ENCODE data around the gene ADK.
"Not testable (repeated sequence)": the region's sequence is repeated elsewhere in the genome, so short reads cannot be mapped to it uniquely, and the experiment has no call there.

ADK gene

DNA sequence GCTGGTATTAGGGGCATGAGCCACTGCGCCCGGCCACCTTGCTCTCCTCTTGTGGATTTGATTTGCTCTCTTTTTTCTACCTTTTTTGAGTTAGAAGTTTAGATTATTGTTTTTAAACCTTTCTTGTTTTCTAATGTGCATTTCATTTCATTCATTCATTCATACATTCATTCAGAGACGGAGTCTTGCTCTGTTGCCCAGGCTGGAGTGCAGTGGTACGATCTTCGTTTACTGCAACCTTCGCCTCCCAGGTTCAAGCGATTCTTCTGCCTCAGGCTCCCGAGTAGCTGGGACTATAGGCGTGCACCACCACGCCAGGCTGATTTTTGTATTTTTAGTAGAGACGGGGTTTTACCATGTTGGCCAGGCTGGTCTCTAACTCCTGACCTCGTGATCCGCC, 37.6 kb downstream of the ADK start:
- peaks cover 46% of the 10 kb centered on the region for H3K4me1 Mint-ChIP-seq (ENCODE audit: low read depth)

DNA sequence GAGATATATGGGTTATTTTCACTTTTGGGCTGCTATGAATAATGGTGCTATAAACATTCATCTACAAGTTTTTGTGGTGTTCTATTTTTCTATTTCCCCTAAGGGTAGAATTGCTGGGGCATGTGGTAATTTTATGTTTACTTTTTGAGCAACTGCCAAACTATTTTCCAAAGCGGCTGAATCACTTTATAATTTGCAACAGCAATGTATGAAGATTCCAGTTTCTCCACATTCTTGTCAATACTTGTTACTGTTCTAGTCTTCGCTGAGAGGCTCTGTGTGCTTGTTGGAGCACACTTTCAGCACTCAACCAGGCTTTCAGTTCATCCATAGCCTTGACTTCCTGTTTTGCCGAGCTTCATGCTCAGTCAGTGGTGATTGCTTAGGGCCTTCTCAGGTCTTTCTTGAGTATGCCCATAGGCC, 39.0 kb downstream of the ADK start:
- Mint-ChIP-seq H3K4me3 (peak overlapping the region; percentile 80), H3K36me3 (peaks cover 4% of the 10 kb centered on the region), H3K27ac (peak overlapping the region; percentile 93), H3K4me1 (ENCODE audit: low read depth) (peaks cover 59% of the 10 kb centered on the region), H3K9me3 (ENCODE audit: low read depth) (no peaks in the 10 kb centered on the region), H3K27me3 (no peaks in the 10 kb centered on the region)

More for the DNA sequence above, 37.6 kb downstream of the ADK start:
- H3K27ac Mint-ChIP-seq; H3K9me3 Mint-ChIP-seq (ENCODE audit: low read depth); H3K4me3 Mint-ChIP-seq; H3K27me3 Mint-ChIP-seq; H3K36me3 Mint-ChIP-seq: not testable (repeated sequence)

DNA sequence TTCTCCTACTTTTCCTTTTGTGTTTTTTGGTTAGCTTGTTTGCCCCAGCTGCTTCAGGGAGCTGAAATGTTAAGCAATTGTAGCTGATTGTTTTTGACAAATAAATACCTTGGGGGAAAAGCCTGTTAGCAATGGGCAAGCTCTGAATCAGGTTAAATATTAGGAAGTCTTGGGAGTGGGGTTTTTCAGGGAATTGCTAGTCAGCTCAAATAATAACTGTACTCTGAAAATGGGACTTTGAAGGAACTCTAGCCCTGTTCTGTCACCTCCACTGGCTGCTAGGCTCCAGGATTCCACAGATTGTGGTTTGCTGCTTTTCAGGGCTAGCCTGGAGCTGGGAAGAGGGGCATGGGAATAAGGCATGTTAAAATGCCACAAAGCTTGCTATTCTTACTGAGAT, 39.5 kb downstream of the ADK start:
- no peaks in the 10 kb centered on the region for H3K27me3 Mint-ChIP-seq
- peak overlapping the region; percentile 80 for H3K4me3 Mint-ChIP-seq
- peak overlapping the region; percentile 93 for H3K27ac Mint-ChIP-seq
- no peaks in the 10 kb centered on the region for H3K9me3 Mint-ChIP-seq (ENCODE audit: low read depth)
- H3K4me1 Mint-ChIP-seq (ENCODE audit: low read depth) = peaks cover 58% of the 10 kb centered on the region
- peaks cover 2% of the 10 kb centered on the region for H3K36me3 Mint-ChIP-seq

DNA sequence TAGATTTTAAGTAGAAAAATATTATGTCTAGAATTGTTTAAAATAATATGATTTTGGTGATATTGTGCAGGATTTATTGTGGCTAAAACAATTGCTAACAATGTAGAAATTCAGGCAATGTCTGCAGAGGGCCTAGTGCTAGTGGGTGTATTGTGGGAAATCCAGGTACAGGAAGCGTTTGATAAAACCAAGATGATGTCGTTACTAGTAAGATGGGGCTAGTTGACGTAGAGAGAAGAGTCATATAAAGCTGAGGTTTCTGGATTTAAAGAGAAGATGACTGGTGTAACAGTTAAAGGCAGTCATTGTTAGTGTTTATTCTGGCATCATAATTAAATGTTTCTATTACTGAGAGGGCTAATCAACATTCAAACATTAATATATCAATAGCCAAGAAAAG, 43.5 kb downstream of the ADK start:
- peak overlapping the region; percentile 15 for H3K4me3 Mint-ChIP-seq

DNA sequence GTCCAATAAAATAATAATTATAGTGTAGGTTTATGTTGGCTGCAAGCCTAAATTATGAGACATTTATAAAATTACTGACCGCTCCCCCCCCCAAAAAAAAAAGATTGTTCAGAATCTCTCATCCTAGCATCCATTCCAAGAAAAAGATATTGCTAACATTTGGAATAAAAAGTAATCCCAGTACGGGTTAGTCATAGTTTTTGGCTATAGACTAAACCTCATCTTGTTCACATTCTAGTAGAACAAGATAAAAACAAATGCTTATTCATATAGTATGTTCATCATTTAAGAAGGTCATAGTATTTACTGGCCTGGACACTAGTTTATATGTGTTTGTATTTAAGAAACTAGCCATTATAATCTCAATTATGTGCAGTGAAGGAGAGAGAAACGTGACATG, 44.0 kb downstream of the ADK start:
- Mint-ChIP-seq H3K4me1 (ENCODE audit: low read depth) (peaks cover 45% of the 10 kb centered on the region), H3K9me3 (ENCODE audit: low read depth) (no peaks in the 10 kb centered on the region), H3K4me3 (peak overlapping the region; percentile 40), H3K27me3 (no peaks in the 10 kb centered on the region), H3K27ac (no peak overlapping the region), H3K36me3 (peaks cover 5% of the 10 kb centered on the region)

More for the DNA sequence above, 43.5 kb downstream of the ADK start:
- Mint-ChIP-seq H3K9me3 (ENCODE audit: low read depth) (no peaks in the 10 kb centered on the region), H3K36me3 (peaks cover 5% of the 10 kb centered on the region), H3K4me1 (ENCODE audit: low read depth) (peaks cover 49% of the 10 kb centered on the region), H3K27me3 (no peaks in the 10 kb centered on the region), H3K27ac (no peak overlapping the region)

DNA sequence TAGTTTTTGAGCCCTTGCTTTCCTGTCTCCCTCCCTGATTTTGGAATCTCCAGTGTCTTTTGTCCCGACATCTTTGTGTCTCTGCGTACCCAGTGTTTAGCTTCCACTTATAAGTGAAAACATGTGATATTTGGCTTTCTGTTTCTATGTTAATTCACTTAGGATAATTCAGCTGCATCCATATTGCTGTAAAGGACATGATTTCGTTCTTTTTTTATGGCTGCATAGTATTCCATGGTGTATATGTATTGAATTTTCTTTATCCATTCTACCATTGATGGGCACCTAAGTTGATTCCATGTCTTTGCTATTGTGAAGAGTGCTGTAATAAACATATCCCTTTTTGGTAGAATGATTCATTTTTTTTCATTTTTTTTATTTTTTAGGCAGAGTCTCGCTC, 48.3 kb downstream of the ADK start:
- Mint-ChIP-seq H3K36me3 (peaks cover 13% of the 10 kb centered on the region), H3K27ac (no peak overlapping the region)

DNA sequence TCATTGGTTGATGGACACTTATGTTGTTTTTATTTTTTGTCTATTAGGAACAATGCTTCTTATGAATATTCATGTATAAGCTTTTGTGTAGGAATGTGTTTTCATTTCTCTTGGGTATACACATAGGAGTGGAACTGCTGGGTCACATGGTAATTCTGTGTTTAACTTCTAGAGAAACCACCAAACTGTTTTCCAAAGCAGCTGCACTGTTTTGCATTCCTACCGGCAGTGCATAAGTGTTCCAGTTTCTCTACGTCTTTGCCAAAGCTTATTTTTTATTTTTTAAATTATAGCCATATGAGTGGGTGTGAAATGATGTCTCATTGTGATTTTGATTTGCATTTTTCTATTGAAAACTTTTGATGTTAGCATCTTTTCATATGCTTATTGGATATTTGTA, 51.3 kb downstream of the ADK start:
- Mint-ChIP-seq H3K27me3 (no peaks in the 10 kb centered on the region), H3K4me3 (no peak overlapping the region), H3K9me3 (ENCODE audit: low read depth) (no peaks in the 10 kb centered on the region), H3K27ac (no peak overlapping the region), H3K4me1 (ENCODE audit: low read depth) (peaks cover 8% of the 10 kb centered on the region), H3K36me3 (peaks cover 16% of the 10 kb centered on the region)

More for the DNA sequence above, 48.3 kb downstream of the ADK start:
- no peaks in the 10 kb centered on the region for H3K9me3 Mint-ChIP-seq (ENCODE audit: low read depth)
- H3K4me1 Mint-ChIP-seq (ENCODE audit: low read depth) = peaks cover 22% of the 10 kb centered on the region
- no peak overlapping the region for H3K4me3 Mint-ChIP-seq
- H3K27me3 Mint-ChIP-seq = no peaks in the 10 kb centered on the region

DNA sequence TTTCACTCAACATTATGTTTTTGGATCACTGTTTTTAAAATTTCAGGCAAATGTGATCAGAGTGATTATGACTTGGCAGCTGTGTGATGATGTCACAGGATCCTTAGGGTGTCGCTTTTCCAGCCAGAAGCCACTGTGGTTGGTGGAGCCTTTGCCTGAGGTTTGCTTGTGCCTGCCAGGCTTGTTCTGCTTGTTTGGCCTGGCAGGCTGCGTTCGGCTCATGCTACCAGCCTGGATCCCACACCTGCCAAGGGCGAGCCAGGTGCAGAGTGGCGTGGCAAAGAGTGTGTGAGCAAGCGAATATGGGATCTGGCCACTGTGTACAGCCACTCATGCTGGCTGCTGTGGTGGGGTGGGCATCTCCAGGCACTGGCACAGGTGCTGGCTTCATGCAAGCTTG, 55.7 kb downstream of the ADK start:
- H3K4me3 Mint-ChIP-seq = no peak overlapping the region

DNA sequence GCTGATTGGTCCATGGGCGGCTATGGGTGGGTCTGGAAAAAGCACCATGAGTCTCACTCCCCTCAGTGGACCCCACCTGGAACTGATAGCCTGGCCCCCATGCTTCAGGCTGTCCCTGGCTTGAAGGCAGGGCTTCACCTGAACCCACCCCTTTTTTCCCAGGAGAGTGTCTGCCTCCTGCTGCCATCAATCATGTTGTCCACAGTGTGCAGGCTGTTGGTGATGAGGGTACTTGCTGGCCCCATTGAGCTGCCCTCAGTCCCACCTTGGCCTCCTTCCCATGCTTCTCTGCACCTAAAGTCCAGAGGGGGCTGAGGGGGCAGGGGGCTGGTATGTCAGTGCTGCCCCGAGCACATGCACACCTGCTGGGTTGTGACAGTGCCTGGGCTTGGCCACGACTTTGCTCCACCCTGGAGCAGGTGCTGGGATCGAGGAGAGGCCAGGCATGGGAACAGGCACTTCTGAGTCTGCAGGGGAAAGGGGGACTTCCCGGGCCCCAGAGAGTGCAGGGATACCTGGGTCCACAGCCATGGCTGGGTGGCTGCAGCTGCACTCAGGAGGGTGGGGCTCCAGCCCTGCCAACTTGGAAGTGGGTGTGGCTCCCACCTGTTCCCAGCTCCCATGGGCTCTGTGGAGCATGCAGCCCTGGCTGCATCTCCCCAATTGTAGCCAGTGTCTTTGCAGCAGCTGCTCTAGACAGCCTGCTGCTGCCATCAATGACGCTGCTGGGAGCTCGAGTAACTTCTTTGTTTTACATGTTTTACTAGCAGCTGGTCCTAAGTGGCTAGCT, 56.9 kb downstream of the ADK start:
- peaks cover 9% of the 10 kb centered on the region for H3K4me1 Mint-ChIP-seq (ENCODE audit: low read depth)
- H3K36me3 Mint-ChIP-seq = peaks cover 9% of the 10 kb centered on the region
- no peaks in the 10 kb centered on the region for H3K27me3 Mint-ChIP-seq
- no peak overlapping the region for H3K27ac Mint-ChIP-seq
- no peak overlapping the region for H3K4me3 Mint-ChIP-seq
- H3K9me3 Mint-ChIP-seq (ENCODE audit: low read depth) = no peaks in the 10 kb centered on the region

More for the DNA sequence above, 55.7 kb downstream of the ADK start:
- Mint-ChIP-seq H3K27me3 (no peaks in the 10 kb centered on the region), H3K9me3 (ENCODE audit: low read depth) (no peaks in the 10 kb centered on the region), H3K36me3 (peaks cover 10% of the 10 kb centered on the region), H3K4me1 (ENCODE audit: low read depth) (peaks cover 1% of the 10 kb centered on the region), H3K27ac (no peak overlapping the region)

DNA sequence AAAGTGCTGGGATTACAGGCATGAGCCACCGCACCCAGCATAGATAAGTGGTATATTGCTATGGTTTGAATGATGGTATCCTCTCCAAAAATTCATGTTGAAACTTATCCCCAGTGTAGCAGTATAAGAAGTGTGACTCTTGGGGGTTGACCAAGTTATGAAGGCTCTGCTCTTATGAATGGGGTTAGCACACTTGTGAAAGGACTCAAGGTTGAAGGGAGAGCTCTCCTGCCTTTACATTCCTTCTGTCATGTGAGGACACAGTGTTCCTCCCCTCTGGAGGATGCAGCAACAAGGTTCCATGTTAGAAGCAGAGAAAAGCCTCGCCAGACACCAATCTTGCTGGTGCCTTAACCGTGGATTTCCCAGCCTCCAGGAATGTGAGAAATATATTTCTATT, 58.0 kb downstream of the ADK start:
- Mint-ChIP-seq H3K27ac (no peak overlapping the region), H3K27me3 (no peaks in the 10 kb centered on the region), H3K36me3 (peaks cover 9% of the 10 kb centered on the region), H3K4me1 (ENCODE audit: low read depth) (peaks cover 11% of the 10 kb centered on the region), H3K4me3 (no peak overlapping the region), H3K9me3 (ENCODE audit: low read depth) (no peaks in the 10 kb centered on the region)

DNA sequence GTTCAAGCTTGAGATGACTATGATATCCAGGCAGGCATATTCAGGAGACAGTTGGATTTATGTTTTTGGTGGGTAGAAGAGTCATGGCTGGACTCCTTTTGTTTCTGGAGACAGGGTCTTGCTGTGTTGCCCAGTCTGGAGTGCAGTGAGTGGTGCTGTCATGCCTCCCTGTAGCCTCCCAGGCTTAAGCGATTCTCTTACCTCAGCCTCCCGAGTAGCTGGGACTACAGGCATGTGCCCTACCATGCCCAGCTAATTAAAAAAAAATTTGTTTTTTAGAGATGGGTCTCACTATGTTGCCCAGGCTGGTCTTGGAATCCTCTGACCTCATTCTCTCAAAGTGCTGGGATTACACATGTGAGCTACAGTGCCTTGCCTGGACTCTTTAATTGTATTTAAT, 62.0 kb downstream of the ADK start:
- Mint-ChIP-seq H3K9me3 (ENCODE audit: low read depth) (no peaks in the 10 kb centered on the region), H3K4me1 (ENCODE audit: low read depth) (peaks cover 15% of the 10 kb centered on the region), H3K27ac (no peak overlapping the region), H3K4me3 (no peak overlapping the region), H3K36me3 (peaks cover 4% of the 10 kb centered on the region), H3K27me3 (no peaks in the 10 kb centered on the region)

DNA sequence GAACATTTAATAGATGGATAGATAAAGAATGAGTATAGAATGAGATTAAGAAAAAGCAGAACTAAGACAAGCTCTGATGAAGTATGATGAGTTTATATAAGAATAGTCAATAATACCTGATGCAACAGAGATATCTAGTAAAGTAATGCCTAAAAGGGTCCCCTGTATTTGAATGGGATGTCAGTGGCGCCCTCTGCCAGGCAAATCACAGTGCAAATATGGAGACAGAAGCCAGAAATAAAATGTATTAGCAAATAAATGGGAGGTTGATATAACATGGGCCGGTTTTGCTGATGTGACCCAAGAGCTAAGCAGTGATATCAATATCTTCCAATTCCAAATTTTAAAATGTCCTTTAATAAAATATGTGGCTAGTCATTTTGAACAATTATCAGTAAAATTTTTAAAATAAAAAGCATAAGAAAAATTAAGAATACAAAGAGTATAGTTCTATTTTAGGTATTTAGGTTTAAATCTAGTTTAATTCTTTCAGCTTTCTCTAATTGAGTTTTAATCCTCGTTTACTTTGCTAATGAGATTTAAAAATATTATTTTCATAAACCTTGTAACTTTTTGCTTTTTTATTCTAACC, 62.6 kb downstream of the ADK start:
- H3K36me3 Mint-ChIP-seq = peaks cover 4% of the 10 kb centered on the region
- H3K27ac Mint-ChIP-seq = peak overlapping the region; percentile 30

DNA sequence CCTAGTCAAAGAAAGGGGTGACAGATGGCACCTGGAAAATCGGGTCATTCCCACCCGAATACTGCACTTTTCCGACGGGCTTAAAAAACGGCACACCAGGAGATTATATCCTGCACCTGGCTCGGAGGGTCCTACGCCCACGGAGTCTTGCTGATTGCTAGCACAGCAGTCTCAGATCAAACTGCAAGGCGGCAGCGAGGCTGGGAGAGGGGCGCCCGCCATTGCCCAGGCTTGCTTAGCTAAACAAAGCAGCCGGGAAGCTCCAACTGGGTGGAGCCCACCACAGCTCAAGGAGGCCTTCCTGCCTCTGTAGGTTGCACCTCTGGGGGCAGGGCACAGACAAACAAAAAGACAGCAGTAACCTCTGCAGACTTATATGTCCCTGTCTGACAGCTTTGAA, 66.1 kb downstream of the ADK start:
- not testable (repeated sequence) for H3K27me3 Mint-ChIP-seq; H3K9me3 Mint-ChIP-seq (ENCODE audit: low read depth); H3K4me3 Mint-ChIP-seq; H3K36me3 Mint-ChIP-seq; H3K27ac Mint-ChIP-seq
- peaks cover 13% of the 10 kb centered on the region for H3K4me1 Mint-ChIP-seq (ENCODE audit: low read depth)

More for the DNA sequence above, 62.6 kb downstream of the ADK start:
- Mint-ChIP-seq H3K27me3 (no peaks in the 10 kb centered on the region), H3K4me1 (ENCODE audit: low read depth) (peaks cover 15% of the 10 kb centered on the region), H3K9me3 (ENCODE audit: low read depth) (no peaks in the 10 kb centered on the region), H3K4me3 (no peak overlapping the region)

DNA sequence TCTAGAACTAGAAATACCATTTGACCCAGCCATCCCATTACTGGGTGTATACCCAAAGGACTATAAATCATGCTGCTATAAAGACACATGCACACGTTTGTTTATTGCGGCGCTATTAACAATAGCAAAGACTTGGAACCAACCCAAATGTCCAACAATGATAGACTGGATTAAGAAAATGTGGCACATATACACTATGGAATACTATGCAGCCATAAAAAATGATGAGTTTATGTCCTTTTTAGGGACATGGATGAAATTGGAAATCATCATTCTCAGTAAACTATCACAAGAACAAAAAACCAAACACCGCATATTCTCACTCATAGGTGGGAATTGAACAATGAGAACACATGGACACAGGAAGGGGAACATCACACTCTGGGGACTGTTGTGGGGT, 71.4 kb downstream of the ADK start:
- H3K27ac Mint-ChIP-seq = peak overlapping the region; percentile 28
- not testable (repeated sequence) for H3K36me3 Mint-ChIP-seq; H3K4me3 Mint-ChIP-seq; H3K9me3 Mint-ChIP-seq (ENCODE audit: low read depth); H3K27me3 Mint-ChIP-seq
- peaks cover 22% of the 10 kb centered on the region for H3K4me1 Mint-ChIP-seq (ENCODE audit: low read depth)

DNA sequence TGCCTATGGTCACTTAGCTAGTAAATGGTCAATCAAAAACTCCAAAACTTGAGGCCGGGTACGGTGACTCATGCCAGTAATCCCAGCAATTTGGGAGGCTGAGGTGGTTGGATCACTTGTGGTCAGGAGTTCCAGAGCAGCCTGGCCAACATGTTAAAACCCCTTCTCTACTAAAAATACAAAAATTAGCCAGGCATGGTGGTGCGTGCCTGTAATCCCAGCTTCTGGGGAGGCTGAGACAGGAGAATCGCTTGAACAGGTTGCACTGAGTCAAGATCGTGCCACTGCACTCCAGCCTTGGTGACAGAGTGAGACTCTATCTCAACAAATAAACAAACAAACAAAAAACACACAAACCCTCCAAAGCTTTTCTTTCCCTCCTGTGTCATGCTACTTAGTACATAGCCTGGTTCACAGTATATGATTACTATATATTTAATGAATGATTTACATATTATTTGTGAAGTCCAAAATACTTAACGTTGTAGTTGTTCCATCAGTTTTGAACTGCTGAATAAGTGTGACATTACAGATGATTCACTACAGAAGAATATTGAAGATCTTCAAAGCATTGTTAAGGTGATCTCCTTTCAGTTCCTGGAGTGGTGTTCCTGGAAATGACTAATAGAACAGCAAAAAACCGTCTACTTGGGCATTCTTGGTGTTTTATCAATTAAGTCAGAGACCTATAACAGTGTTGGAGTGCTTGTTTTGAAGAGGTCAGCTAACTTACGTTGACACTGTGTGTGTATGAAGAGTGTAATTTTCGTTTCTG, 72.9 kb downstream of the ADK start:
- Mint-ChIP-seq H3K9me3 (ENCODE audit: low read depth) (no peaks in the 10 kb centered on the region), H3K4me3 (peak overlapping the region; percentile 17), H3K27me3 (no peaks in the 10 kb centered on the region), H3K27ac (peak overlapping the region; percentile 81), H3K36me3 (peaks cover 3% of the 10 kb centered on the region), H3K4me1 (ENCODE audit: low read depth) (peaks cover 32% of the 10 kb centered on the region)
